ENCODE measurements around the gene TKT.

Gene TKT

DNA sequence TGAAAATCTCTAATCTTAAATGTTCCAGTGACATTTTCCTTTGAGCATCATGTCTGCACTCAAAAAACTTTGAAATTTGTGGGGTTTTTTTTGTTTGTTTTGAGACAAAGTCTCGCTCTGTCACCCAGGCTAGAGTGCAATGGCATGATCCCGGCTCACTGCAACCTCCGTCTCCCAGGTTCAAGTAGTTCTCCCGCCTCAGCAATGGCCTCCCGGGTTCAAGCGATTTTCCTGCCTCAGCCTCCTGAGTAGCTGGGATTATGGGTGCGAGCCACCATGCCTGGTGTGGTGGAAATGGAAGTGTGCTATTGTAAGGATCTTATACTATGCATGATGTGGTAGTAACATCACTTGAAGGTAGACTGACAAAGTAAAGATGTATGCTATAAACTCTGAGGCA, 42.5 kb downstream of the TKT start:
- Mint-ChIP-seq H3K4me3 (no peak overlapping the region), H3K4me1 (peaks cover 10% of the 10 kb centered on the region), H3K36me3 (peaks cover 11% of the 10 kb centered on the region), H3K9me3 (peaks cover 3% of the 10 kb centered on the region), H3K27me3 (no peaks in the 10 kb centered on the region), H3K27ac (no peak overlapping the region)
- ATAC-seq, result no peak

DNA sequence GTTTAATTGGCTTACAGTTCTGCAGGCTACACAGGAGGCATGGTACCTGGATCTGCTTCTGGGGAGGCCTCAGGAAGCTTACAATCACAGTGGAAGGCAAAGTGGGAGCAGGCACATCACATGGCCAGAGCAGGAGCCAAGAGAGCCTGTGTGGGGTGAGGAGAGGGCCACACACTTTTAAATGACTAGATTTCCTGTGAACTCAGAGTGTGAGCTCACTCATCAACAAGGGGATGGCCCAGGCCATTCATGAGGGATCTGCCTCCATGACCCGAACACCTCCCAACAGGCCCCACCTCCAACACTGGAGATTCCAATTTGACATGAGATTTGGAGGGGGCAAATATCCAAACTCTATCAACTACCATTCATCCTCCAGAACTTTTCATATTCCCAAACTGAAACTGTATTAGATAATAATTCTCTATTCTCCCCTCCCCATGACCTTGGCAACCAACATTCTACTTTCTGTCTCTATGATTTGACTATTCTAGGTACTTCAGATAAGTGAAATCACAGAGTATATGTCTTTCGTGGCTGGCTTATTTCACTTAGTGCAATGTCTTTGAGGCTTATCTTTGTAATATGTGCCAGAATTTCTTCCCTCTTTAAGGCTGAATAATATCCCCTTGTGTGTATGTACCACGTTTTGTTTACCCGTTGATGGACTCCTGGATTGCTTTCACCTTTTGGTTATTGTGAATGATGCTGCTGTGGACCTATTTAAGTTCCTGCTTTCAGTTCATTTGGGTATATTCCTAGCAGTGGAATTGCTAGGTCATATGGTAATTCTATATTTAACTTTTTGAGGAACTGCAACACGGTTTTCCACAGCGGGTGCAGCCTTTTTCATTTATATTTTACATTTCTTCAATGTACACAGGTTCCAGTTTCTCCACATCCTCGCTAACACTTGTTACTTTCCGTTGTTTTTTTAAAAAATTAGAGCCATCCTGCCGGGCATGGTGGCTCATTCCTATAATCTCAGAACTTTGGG, 43.8 kb downstream of the TKT start:
- no peaks in the 10 kb centered on the region for H3K27me3 Mint-ChIP-seq
- H3K36me3 Mint-ChIP-seq, result peaks cover 18% of the 10 kb centered on the region
- H3K4me1 Mint-ChIP-seq, result peaks cover 10% of the 10 kb centered on the region
- H3K9me3 Mint-ChIP-seq, result peaks cover 5% of the 10 kb centered on the region
- no peak overlapping the region for H3K4me3 Mint-ChIP-seq
- H3K27ac Mint-ChIP-seq, result no peak overlapping the region
- ATAC-seq, result no peak

DNA sequence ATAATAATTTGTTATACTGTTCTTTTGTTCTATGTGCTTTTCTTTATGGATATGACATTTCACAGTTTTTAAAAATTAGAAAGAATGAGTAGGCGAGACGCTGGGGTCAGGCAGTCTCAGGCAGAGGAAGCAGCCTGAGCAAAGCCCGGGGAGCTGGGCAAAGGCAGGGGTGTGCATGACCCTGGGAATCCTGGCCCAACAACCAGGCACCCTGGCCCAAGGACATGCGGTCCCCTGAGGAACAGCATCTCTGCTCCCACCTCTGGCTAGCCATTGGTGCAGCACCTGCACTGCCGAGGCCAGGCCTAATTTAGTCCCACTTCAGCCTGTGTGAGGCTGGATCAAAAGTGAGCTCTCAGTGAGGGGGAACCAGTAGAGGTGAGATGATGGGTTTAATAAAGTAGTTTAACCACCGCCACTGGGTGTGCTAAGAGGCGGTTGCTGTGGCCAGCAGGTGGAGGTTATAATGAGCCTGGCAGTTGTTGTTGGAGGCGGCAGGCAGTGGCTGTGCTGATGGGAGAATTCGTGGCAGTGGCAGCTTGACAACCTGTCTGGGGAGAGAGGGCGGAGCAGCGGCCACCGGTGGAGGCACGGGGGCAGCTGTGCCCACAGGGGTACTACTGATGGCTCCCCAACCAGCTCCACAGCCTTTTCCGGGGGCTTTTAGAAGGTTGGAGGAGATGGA, 53.3 kb downstream of the TKT start:
- Mint-ChIP-seq H3K36me3 (peaks cover 14% of the 10 kb centered on the region), H3K4me3 (no peak overlapping the region), H3K27ac (no peak overlapping the region), H3K9me3 (peaks cover 2% of the 10 kb centered on the region), H3K27me3 (no peaks in the 10 kb centered on the region), H3K4me1 (no peaks in the 10 kb centered on the region)
- ATAC-seq, result no peak

DNA sequence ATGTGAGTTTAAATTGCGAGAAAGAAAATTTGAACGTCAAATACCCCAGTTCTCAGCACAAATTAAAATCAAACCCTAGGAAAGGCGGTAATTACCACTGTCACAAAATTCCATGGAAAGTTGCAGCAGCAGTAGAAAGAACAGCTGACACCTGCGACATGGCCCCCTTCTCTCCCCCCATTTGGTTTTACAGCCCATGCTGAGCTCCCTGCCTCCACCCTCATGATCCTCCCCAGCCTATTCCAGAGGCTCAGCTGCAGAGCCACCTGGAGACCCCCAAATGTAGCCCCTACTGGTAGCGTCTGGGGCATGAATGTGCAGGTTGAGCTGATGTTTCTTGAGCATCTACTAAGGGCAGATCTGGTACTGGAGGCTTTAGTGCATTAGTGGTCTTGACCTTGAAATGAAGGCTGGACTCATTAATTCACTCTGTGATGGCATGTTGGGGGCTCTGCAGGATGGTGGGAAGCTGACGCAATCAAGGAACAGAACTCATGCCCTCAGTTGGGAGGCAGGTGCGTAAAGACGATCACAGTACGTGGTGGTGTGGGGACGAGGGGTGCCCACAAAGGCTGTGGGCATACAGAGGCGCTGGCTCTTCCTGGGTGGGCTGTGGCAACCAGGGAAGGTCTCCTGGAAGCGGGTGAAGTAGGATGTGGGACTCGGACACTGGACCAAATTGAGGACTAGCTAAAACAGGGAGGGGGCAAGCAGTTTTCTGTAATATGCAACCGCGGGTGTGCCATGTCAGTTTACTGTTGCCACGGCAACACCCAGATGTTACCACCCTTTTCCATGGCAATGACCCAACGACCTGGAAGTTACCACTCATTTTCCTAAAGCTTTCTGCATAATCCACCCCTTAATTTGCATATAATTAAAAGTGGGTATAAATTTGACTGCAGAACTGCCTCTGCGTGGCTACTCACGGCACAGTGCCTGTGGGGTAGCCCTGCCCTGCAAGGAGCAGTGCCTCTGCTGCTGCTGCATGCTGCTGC, 55.0 kb downstream of the TKT start:
- H3K4me3 Mint-ChIP-seq, result no peak overlapping the region
- peaks cover 3% of the 10 kb centered on the region for H3K4me1 Mint-ChIP-seq
- no peaks in the 10 kb centered on the region for H3K9me3 Mint-ChIP-seq
- H3K36me3 Mint-ChIP-seq, result peaks cover 7% of the 10 kb centered on the region
- H3K27me3 Mint-ChIP-seq, result no peaks in the 10 kb centered on the region
- H3K27ac Mint-ChIP-seq, result no peak overlapping the region
- no peak for ATAC-seq

DNA sequence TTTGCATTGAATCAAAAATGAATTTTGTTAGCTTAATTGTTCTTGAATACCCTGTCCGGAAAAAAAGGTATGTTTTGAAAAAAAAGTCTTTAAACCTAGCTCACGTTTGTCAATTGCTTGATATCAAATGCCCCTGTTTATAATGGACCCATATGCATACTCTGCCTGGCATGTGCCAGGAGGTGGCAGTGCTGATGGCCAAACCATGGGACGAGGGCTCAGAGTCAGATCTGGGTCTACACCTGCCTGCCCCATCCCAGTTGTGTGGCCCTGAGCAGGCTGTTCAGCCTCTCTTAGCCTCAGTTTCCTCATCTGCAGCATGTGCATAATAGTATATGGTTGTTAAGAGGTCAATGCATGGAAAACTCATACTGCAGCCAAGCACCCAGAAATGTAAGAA, 56.0 kb downstream of the TKT start:
- Mint-ChIP-seq H3K4me3 (no peak overlapping the region), H3K9me3 (no peaks in the 10 kb centered on the region), H3K27ac (no peak overlapping the region), H3K27me3 (no peaks in the 10 kb centered on the region), H3K4me1 (peaks cover 12% of the 10 kb centered on the region), H3K36me3 (peaks cover 7% of the 10 kb centered on the region)
- no peak for ATAC-seq

DNA sequence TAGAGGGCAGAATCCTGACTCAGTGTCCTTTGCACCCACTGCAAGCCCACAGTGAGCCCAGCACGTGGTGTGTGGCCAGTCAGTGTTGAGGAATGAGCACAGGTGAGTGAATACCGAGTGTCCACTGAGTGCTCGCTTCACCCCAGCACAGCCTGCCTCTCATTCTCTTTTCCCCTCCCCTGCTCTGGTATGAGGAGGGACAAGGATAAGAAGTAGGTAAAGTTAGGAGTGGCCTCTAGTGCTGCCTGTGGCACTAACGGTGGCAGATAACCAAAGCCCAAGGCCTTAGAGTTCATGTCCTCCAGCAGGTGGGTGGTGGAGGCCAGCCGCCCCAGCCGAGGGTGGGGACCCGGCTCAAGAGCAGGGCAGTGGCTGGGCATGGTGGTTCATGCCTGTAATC, 56.8 kb downstream of the TKT start:
- no peak for ATAC-seq
- H3K4me1 Mint-ChIP-seq, result peaks cover 13% of the 10 kb centered on the region
- no peaks in the 10 kb centered on the region for H3K27me3 Mint-ChIP-seq
- H3K36me3 Mint-ChIP-seq, result no peaks in the 10 kb centered on the region
- no peak overlapping the region for H3K4me3 Mint-ChIP-seq
- no peak overlapping the region for H3K27ac Mint-ChIP-seq
- no peaks in the 10 kb centered on the region for H3K9me3 Mint-ChIP-seq

DNA sequence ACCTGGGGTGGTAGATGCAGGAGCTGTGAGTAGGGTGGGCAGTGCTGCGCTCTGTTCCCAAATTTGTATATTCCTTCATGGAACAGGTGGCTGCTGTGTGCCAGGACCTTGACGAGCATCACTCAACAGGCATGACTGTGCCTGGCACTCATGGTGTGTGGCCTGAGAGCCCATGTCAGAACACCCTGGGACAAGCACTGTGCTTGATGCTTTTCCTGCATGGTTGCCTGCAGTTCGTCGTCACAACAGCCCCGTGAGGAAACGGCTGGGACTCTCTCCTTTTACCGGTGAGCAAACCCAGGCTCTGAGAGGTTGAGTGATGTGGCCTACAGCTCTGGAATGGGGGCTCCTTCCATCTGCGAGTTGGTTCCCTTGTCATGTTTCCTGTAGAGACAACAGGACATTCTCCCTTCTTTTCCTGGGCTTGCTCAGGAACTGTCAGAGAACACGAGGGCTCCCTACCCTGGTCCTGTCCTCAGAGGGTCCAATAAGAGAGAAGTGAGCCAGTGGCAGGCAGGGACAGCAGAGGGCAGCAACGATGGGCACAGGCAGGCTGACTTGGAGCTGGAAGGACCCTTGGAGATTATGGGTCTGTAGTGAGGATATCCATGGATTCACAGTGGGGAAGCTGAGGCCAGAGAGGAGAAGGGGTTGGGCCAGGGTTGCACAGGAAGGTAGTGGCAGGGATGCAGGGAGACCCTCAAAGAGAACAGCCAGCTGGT, 57.4 kb downstream of the TKT start:
- no peak overlapping the region for H3K4me3 Mint-ChIP-seq
- no peaks in the 10 kb centered on the region for H3K27me3 Mint-ChIP-seq
- no peaks in the 10 kb centered on the region for H3K9me3 Mint-ChIP-seq
- H3K4me1 Mint-ChIP-seq, result peaks cover 19% of the 10 kb centered on the region
- no peak overlapping the region for H3K27ac Mint-ChIP-seq
- ATAC-seq, result no peak
- peaks cover 4% of the 10 kb centered on the region for H3K36me3 Mint-ChIP-seq

DNA sequence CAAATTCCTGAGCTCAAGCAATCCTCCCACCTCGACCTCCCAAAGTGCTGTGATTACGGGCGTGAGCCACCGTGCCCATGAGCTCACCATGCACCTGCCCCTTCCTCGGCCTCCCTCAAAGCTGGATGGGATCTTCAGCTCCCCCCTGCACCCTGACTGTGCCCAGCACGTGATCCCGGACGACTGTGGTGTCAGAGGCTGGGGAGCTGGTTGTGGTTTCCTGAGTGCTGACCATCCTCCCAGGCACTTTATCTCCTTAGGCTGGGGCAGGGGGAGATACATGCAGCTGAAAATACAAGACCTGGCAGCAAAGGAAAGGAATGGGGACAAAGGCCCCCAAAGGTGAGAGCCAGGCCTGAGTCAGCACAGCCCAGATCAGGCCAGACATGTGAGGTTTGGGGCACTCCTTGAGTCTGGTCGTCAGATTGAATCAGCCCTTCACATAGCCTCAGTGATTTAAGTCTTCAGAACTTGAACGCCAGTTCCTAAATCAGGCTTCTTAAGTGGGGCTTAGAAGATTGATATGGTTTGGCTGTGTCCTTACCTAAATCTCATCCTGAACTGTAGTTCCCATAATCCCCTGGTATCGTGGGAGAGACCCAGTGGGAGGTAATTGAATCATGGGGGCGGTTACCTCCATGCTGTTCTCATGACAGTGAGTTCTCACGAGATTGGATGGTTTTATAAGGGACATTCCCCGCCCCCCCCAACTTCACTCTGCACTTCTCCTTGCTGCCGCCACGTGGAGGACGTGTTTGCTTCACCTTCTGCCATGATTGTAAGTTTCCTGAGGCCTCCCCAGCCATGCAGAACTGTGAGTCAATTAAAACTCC, 59.0 kb downstream of the TKT start:
- Mint-ChIP-seq H3K9me3 (no peaks in the 10 kb centered on the region), H3K27me3 (no peaks in the 10 kb centered on the region), H3K4me3 (peak overlapping the region; percentile 49), H3K27ac (peak overlapping the region; percentile 73), H3K4me1 (peaks cover 34% of the 10 kb centered on the region), H3K36me3 (peaks cover 17% of the 10 kb centered on the region)
- peak; percentile 77 for ATAC-seq

DNA sequence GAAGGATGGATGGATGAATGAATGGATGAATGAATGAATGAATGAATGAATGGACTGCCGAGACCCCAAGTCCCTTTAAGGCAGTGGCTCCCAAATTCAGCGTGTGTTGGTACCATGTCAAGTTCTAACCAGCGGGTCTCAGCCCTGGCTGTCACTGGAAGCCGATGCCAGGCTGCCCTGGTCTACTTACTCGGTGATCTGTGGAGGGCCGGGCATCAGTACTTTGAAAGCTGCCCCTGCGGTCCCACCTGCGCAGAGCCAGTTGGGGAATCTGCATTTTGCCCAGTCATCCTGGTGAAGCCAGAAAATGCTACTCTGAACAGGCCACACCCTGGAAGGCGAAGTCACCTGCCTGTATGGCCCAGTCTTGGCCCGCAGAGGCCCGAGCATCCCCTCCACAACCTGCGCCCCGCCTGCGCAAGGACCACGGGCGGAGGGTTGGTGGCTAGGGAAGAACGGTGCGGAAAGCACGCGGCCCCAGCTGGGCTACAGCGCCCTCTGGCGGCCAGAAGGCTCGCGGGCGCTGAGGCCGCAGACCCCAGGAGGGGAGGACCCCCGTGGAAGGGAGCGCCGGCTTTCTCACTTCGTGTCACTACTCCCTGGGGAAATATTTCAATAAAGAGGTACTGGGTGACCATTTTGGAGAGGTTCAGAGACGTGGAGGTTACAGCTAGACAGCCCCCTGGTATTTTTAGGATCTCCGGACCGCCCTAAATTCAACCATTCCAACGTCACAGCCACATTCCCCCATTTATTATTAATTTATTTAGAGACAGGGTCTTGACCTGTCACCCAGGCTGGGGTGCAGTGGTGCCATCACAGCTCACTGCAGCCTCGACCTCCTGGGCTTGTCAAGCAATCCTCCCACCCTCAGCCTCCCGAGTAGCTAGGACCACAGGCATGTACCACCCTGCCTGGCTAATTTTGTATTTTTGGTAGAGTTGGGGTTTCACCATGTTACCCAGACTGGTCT, 59.9 kb downstream of the TKT start:
- Mint-ChIP-seq H3K4me3 (peak overlapping the region; percentile 29), H3K4me1 (peaks cover 38% of the 10 kb centered on the region), H3K36me3 (peaks cover 18% of the 10 kb centered on the region), H3K27ac (peak overlapping the region; percentile 73), H3K9me3 (no peaks in the 10 kb centered on the region), H3K27me3 (no peaks in the 10 kb centered on the region)
- peak; percentile 79 for ATAC-seq

DNA sequence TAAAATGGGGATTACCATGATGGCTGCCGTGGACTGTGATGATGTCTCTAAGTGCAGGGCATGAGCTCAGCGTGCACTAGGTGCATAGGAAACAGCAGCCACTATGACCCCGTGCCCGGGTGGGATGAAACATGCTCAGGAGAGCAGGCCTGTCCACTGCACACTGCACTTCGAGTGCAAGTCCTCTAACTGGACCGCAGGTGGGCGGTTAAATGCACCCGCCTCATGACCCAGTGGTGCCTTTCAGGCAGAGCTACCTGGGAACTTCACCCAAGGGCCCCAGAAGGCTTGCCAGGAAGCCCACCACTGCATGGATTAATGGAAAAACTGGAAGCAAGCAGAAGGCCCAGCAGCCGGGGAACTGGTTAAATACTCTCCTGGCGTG, 60.8 kb downstream of the TKT start:
- H3K27me3 Mint-ChIP-seq, result no peaks in the 10 kb centered on the region
- peaks cover 26% of the 10 kb centered on the region for H3K36me3 Mint-ChIP-seq
- H3K27ac Mint-ChIP-seq, result peak overlapping the region; percentile 73
- ATAC-seq, result no peak
- H3K4me1 Mint-ChIP-seq, result peaks cover 46% of the 10 kb centered on the region
- no peaks in the 10 kb centered on the region for H3K9me3 Mint-ChIP-seq
- no peak overlapping the region for H3K4me3 Mint-ChIP-seq

DNA sequence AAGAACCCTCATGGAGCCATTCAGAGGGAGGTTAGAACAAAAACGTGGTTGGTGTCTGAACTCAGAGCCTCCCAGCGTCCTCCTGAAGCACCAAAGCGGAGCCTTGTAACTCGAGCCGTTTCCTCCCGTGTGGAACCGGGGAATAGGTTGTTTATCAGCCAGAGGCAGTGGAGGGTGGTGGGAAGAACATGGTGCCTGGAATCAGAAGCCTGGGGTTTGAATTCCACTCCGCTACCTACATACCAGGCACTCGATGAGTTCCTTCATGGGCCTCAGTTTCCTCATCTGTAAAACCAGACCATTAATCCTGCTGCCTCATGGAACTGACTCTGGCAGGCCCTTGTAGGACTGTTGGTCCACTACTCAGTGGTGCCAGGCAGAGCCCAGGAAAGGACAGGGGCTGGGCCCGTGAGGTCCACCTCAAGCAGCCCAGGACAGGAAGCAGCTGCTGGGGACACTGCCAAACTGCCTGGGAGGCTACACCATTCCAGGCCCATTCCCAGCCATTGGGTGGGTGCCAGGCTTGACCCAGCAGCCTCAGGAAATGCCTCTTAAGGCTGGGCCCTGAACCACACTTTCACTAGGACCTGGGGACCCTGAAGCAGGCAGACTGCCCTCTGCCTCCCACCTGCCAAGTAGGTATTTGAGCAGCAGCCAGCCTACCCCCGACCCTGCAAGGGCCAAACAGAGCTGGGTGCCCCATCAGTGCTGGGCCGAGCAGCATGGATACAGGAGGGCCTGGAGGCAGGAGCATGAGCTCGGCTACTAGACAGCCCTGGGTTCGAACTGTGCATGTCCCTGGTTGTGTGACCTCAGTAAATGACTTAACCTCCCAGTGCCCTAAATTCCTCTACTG, 61.4 kb downstream of the TKT start:
- no peak overlapping the region for H3K4me3 Mint-ChIP-seq
- no peak for ATAC-seq
- H3K27me3 Mint-ChIP-seq, result no peaks in the 10 kb centered on the region
- H3K36me3 Mint-ChIP-seq, result peaks cover 30% of the 10 kb centered on the region
- peaks cover 51% of the 10 kb centered on the region for H3K4me1 Mint-ChIP-seq
- no peaks in the 10 kb centered on the region for H3K9me3 Mint-ChIP-seq
- H3K27ac Mint-ChIP-seq, result peak overlapping the region; percentile 80

DNA sequence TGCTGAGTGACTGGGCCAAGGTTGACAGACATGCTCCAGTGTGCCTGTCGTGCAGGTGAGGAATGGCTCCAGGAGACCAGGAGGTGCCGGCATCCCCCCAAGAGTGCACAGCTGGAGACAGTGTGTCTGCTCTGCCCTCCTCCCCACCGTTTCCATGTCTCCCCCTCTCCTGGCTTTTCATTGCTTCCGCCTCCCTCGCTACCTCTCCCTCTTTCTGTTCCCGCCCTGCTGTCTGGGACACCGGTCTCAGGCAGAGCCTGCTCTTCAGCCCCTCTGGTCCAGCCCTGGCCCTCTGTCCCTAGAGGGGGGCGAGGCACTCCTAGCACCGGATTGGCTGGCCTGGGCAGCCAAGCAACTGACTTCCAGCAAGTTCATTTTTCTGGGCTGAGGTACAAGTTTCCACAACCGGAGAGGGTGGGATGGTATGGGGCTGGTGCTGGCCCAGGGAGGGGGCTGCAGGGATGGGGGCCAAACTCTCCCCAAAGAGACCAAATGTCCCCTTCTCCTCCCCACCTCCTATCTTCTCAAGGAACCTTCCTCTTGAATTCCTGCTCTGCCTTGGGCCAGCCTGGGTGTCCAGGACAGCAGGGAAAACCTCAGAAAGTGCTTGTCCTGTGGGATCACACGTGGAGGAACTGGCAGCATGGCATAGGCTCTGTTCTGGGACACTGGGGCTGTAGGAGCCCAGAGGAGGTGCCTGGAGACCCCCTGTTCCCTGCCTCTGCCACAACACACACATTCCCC, 62.2 kb downstream of the TKT start:
- Mint-ChIP-seq H3K27me3 (no peaks in the 10 kb centered on the region), H3K36me3 (peaks cover 30% of the 10 kb centered on the region), H3K4me1 (peaks cover 51% of the 10 kb centered on the region), H3K9me3 (no peaks in the 10 kb centered on the region), H3K4me3 (no peak overlapping the region), H3K27ac (peak overlapping the region; percentile 80)
- no peak for ATAC-seq

Data from stimulated activated memory B cell treated with anti-CD40 and anti-IgM and Interleukin-4, amounts not matched to agents 10 μg/mL and 1 μg/mL and 100 μg/mL, for 72 hours (primary cell).